ENCODE results near the gene SCMH1.
A peak's percentile ranks its signal among the peaks of the same experiment; 100 is the strongest.
"Not testable (repeated sequence)": the region's sequence is repeated elsewhere in the genome, so short reads cannot be mapped to it uniquely, and the experiment has no call there.

The SCMH1 gene

DNA sequence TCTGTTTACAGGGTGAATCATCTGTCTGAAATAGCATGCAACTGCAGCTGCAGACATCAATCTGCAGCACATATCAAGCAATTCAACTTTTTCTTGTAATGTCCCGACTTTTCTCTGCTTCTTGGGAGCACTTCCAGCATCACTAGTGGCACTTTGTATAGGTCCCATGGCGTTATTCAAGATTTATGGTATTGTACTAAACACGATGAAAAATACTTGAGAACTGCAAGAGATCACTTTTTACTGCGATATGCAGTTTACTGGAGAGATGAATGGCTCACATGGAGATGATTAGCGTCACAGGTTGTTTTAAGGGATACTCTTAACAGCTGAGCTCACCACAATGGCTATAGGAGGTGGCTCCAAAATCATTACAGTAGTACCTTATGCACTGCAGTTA, 7.2 kb upstream of the SCMH1 start:
- no peak for DNase-seq (ENCODE audit: low read depth in 2 of 2)

DNA sequence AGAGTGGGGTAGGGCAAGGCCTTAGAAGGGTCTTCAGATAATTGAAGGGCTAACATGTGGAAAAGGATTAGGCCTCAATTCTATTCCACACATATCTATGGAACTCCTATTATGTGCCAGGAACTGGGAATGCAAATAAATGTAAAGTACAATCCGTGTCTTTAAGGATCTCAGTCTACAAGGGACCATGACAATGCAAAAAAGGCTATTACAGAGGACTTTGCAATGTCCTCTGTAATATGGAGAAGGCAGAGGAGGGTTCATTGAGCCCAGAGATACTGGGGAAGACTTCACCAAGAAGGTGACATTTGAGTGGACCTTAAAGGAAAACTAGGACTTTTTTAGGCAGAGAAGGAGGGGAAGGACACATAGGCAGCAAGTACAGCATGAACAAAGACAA, 4.5 kb upstream of the SCMH1 start:
- DNase-seq (ENCODE audit: low read depth in 2 of 2): no peak

DNA sequence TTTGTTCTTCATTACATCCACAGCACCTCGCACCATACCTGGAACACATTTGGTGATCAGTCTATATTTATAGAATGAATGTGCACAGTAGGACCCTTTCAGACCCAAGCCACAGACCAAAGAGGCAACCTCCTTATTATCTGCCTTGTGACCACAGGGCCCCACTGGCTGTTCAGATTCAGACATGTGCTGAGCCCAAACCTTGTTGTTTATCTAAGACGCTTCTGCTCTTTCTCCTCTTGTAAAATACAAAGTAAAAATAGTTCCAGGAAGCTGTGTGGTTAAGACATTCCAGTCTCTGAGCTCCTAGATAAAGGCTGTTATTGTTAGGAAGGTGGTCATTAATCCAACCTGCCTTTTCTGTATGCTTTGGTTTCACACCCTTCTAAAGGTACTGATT, 3.6 kb upstream of the SCMH1 start:
- no peak for DNase-seq (ENCODE audit: low read depth in 2 of 2)

DNA sequence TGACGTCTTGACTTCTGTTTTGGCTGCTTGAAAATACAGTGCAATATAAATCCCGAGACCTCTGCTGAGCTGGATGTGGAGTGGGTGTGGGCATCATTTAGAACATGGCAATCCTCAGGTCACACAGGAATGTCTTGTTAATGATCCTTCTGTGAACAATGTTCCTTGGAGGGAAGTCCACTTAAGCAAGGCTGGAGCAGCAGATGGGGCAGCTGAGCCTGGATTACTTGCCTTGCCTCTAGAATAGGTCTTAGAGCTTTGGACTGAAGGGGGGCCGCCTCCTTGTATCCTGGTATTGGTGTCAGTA, 926 bp upstream of the SCMH1 start:
- no peak for DNase-seq (ENCODE audit: low read depth in 2 of 2)

DNA sequence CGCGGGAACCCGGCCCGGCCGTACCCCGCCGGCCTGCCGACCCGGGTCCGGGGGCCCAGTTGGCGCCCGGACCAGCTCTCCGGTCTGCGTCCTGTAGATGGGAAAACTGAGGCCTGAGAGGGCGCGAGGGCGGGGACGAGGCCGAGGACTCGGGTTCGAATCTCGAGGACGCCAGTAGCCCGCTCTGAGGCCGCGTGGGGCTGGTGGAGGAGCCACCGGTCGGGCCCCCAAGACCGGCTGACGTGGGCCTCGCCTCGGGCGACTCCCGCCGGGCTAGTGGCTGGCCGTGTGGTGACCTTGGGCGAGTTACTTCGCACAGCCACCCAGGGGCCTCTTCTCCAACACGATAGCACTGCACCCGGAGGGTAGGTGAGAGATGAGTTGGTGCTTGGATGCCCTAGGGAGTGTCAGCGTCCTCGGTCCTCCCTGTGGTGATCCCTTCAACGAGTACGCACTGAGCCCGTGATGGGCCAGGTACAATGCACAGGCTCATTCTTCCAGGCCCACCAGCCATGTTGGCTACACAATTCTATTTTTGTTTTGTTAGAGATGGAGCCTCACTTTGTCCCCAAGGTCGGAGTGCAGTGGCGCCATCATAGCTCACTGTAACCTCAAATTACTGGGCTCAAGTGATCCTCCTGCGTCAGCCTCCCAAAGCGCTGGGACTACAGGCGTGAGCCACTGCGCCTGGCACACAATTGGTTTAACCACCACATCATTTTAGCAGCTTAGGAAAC, 404 bp upstream of the SCMH1 start:
- DNase-seq (ENCODE audit: low read depth in 2 of 2): no peak

DNA sequence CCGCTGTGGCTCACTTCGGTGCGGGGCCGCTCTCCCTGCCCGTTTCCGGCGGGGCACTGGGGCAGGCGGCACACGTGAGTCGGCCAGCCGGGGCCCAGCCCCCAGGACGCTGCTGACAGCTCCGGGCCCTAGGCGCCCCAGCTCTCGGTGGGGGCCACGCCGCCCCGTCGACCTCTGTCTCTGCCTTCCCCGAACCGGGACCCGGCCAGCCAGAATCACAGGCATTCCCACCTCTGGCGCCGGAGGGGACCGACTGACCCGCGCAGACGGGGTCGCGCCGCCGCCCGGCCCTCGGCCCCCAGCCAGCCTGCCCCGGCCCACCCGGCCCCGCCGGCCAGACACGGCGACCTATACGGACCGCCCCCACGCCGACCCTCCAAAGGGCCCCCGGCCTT, 755 bp downstream of the SCMH1 start:
- peak in 1 of 2 donors; percentile 10 for DNase-seq (ENCODE audit: low read depth in 2 of 2)

DNA sequence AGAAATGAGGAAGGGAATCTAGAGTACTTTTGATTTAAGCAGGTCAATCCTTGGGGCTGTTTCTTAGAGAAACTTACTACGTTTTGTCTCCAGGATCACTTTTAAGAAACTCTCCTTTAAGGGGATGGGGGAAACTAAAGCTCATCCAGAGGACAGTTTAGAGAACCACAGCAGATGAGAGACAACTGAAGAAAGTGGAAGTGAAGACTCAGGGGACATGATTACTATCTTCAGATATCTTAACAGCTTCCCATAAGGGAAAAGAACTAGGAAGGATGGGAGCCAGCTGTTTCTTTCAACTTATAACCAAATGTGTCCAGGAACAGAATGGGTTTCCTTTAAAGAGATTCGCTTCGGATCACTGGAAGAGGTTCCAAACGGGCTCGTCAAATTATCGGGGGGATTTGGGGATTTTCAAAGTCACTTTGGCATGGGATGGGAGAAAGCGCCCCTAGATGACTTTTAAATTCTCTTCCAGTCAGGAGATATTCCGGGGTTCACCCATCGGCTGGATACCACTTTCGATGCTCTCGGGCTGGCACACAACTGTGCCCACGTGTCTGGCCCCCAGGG, 1.2 kb downstream of the SCMH1 start:
- no peak for DNase-seq (ENCODE audit: low read depth in 2 of 2)

DNA sequence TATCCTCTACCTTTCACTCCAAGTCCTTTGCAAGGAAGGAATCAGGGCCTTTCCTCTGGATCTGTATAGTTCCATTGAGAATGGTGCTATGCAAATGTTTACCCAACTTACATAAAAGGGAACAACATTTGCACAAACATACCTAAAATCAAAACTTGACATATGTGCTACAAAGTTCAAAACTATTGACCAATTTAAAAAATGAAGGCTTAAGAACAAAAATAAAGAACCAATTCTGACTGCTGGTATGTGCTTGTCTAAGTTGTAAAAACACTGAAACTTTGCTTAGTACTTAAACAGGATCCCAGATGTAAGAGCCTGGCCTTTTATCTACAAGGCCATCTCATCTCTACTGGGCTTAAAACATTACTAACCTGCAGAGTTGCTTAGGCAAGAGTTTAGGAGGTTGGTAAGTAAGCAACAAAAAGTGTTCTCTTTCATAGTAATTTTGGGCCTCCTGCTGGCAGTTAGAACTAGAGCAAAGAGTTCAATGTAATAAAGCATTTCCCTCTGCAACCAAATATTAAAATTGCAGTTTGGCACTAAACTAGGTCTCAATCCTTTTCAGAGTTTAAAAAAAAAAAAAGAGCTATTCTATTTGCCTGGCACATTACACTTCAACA, 2.0 kb downstream of the SCMH1 start:
- no peak for DNase-seq (ENCODE audit: low read depth in 2 of 2)

DNA sequence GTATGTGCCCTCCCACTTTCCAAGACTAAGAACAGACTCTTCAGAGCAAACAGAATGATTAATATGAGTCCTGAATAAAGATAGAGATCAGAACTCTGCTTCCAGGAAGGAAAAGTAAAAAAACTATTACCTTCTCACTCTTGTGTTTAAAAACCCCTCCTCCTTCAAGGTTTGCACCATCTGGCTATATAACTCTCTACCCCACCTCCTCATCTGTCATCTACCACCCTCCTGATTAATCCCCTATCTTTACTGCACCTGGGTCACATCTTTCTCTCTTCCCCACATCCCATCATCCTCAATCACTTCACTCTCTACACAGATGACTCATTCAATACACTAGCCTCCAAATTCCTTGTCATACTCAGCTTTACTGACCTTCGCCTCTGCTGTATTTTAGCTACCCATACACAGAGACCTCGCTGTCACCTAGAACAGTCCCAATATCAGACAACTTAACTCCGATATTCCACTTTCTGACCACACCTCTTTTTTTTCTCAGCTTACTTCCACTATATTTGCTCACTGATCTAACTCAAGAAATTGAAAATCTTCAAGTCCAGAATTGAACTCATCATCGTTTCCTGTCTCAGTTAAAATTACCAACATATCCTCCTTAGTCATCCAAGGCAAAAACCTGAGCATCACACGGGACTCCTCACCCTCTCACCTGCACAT, 3.7 kb downstream of the SCMH1 start:
- DNase-seq (ENCODE audit: low read depth in 2 of 2): no peak

DNA sequence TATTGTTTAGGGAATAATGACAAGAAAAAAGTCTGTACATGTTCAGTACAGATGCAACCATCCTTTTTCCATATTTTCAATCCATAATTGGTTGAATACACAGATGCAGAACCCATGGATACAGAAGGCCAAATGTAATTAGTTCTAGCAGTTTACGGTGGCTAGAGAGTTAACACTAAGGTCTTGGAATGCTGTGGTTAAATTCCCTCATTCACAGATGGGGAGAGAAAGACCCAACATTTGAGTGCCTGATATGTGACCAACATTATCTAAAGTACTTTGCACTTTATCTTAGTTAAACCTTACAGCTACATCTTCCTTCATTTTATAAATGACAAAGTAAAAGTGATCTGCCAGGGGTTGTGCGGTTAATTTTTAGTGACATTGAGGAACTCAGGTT, 5.3 kb downstream of the SCMH1 start:
- no peak for DNase-seq (ENCODE audit: low read depth in 2 of 2)

DNA sequence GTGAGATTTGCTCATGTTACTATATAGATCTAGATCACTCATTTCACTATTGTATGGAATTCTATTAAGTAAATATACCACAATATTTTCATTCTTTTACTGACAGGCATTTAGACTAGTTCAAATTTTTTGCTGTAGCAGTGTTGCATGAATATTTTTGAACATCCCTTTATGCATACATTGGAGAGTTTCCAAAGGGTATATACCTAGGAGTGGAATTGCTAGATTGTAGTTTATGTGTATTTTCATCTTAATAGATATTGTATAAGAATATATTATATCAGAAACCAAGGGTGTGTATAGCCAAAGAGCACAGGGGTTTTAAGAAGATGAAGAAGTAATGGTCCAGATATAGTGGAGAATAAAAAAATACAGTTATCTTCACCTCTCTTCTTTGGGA, 6.2 kb downstream of the SCMH1 start:
- DNase-seq (ENCODE audit: low read depth in 2 of 2): no peak

DNA sequence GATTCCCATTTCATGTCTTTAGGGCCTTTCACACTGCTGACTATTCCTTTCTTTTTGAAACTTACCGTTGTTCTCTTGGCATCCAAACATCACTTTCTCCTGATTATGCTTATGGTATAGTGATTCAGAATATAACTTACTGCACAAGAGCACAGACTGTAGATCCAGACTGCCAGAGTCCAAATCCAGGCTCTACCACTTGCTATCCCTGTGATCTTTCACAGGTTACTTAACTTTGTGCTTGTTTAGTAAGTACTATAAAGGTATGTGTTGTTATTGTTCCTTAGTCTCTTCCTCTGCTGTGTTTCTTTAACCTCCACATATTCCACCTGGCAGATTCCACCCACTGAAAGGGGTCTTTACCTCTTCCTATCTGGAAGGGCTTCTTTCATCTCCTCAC, 8.4 kb downstream of the SCMH1 start:
- DNase-seq (ENCODE audit: low read depth in 2 of 2): no peak

DNA sequence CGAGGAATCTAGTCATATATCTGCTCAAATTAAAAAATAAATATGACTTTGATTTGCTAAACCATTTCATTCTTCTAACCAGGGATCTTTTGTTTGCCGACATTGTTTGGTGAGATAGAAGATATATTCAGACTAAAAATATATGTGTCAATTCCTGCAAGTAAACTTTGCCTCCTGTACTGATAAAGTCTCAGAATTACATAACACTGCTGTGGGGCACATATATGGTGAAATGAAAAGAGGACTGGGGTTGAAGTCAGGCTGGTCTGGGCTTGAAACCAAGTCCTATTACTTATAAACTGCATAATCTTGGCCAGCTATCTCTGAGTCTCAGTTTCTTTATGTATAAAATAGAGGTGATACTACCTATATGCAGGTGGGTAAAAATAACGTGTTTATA, 9.8 kb downstream of the SCMH1 start:
- no peak for DNase-seq (ENCODE audit: low read depth in 2 of 2)

DNA sequence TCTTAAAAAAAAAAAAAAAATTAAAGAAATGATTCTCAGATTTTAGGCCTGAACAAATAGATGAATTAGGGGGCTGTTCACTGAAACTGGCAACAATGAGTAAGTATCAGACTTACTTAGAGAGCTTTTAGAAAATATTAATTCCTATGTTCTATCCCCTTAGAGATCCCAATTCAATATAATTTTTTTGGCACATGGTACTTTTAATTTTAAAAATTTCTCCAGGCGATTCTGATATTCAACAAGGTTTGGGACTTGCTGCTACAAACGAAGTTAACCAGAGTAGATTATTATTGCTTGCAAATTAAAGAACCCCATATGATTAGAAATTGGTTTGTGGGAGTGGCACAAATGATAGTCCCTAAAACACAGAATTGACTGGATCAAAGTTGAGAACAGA, 11.4 kb downstream of the SCMH1 start:
- DNase-seq (ENCODE audit: low read depth in 2 of 2): no peak

DNA sequence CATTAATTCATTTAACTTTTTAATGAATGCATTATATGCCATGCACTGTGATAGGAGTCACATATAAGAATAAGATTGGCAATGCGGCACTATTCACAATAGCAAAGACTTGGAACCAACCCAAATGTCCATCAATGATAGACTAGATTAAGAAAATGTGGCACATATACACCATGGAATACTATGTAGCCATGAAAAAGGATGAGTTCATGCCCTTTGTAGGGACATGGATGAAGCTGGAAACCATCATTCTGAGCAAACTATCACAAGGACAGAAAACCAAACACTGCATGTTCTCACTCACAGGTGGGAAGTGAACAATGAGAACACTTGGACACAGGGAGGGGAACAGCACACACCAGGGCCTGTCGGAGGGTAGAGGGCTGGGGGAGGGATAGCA, 12.9 kb downstream of the SCMH1 start:
- not testable (repeated sequence) for DNase-seq (ENCODE audit: low read depth in 2 of 2)

DNA sequence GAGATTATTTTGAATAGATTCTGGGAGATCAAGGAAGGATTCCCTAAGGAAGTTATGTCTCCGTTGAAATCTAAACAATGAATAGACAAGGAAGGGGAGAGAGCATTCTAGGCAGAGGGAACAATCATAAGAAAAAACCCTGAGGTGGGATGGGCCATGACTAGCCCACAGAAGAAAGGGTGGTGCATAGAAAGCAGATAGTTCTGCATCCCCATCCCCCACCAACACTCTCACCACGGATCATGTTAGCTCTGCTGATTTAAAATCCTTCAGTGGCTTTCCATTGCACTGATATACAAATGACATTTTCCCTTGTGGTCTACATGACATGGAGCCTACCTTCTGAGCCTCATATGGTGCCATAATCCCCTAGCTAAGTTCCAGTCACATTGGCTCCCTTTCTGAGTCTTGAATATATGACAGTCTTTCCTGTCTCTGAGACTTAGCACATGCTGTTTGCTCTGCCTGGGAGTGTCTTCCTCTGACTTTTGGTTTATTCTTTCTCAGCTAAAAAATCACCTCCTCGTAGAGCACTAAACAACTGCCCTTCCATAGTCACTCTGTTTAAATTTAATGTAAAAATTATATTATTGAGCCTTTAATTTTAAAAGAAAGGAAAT, 15.2 kb downstream of the SCMH1 start:
- no peak for DNase-seq (ENCODE audit: low read depth in 2 of 2)

DNA sequence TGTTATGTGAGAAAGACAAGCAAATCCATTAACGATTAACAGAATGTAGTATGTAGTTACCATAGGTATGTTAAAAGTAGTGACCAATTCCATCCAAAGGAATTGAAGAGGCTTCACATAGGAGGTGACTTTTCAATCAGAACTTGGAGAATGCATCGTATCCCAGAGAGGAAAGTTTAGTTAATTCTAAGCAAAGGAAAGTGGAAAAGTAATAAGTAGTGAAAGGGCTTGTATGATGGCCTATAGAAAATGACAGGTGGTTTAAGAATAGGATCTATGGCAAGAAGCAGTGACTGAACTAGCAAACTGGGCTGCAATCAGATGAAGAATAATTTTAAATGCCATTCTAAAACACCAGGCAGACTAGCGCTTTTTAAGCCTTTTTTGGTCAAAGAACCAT, 16.6 kb downstream of the SCMH1 start:
- DNase-seq (ENCODE audit: low read depth in 2 of 2): no peak

DNA sequence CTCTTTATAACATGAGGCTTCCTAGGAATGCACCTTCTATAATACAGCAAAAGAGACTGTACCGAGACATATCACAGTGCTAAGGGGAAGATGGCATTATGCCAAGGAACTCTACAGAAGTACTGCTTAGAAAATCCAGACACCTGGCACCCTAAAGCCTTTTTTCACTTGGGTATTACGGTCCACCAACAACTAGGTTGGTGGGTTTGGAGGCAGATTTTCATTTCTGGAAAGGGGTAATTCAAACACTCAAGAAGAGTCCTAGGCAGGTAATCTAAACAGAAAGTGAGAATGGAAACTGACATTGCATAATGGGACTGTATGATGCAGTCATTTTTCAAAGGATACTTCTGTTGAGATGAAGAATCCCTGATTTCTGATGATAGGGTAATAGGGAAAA, 19.6 kb downstream of the SCMH1 start:
- no peak for DNase-seq (ENCODE audit: low read depth in 2 of 2)

DNA sequence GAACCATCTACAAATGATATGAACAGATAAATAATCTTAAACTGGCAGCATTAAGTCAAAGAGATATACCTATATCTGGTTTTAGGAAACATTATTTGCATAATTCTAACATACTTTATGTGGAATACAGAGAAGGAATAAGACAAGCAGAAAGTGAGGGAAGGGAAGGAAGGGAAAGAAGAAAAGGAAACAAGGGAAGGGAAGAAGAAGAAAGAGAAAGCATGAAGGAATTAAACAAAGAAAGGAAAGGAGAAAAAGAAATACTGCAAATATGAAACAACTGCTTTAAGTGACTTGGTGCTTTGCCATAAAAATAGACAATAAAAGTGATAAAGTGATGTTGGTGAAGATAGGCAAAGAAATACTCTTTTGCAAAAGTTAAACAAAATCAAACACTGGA, 20.1 kb downstream of the SCMH1 start:
- no peak for DNase-seq (ENCODE audit: low read depth in 2 of 2)

DNA sequence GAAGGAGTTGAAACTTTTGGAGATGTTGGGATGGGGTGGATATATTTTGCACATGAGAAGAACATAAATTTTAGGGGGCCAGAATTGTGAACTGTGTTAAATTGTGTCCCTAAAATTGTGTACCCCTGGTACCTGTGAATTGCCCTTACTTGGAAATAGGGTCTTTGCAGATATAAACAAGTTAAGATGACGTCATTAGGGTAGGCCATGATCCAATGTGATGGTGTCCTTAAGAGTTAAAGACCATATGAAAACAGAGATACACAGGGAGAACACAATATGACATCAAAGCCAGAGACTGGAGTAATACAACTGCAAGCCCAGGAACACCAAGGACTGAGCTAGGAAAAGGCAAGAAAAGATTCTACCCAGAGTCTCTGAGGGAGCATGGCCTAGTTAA, 24.0 kb downstream of the SCMH1 start:
- DNase-seq (ENCODE audit: low read depth in 2 of 2): no peak

DNA sequence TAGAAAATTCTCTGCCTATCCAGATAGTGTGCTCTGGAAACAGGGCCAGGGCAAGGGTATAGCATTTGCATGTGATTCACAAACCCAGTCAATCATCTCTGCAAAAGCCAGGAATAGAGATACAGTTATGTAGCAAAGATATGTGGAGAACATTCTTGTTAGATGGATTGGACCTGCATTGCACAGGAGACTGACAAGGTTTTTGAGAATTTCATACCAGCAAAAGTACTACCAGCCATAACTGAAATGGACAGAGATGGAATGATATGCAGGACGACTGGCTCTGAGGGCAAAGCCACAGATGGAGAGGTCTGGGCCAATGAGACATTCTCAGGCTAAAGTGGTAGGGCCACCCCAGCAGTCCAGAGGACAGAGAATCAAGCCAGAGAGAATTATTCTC, 24.7 kb downstream of the SCMH1 start:
- DNase-seq (ENCODE audit: low read depth in 2 of 2): no peak

DNA sequence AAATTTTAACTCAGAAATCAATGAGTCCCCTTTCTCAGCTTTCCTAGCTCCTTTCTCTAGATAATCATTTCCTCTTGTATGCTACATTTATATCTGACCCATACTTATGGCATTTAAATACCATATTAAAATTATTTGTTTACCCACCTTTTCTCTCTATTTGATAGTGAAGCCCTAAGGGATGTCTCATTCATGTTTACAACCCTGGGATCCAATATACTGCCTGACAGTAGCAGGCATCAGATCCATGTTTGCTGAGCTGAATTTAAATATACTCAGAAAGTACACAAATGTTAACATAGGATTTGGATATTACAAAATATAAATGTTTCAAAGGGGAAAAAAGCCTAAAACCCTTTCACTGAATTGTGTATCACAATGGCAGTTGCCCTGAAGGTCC, 26.5 kb downstream of the SCMH1 start:
- DNase-seq (ENCODE audit: low read depth in 2 of 2): no peak

DNA sequence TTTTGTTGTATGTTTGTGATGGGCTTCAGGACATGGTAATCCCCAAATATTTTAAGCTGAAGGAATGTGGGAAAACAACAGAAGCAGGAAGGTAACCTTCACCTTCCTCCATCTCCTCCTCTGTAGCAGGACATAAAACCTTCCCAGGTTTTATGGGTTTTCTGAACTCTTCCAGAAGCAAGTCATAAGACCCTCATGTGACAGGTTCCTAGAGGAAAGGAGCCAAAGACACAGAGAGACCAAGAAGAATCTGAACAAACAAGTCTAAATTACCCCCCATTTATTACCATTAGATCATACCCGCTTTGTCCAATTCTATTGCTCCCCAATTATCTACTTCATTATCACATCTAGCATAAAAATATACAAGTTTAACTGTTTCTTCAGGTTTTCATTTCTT, 28.8 kb downstream of the SCMH1 start:
- no peak for DNase-seq (ENCODE audit: low read depth in 2 of 2)

Data from stimulated activated CD8-positive, alpha-beta memory T cell treated with anti-CD3 and anti-CD28 coated beads, Interleukin-7, amount 100 ng/mL, for 1 hour (primary cell).